PC-3 (cell line): ENCODE results near the gene MBOAT1. TPM values are rescaled to one million over a fixed set of nuclear protein-coding genes. Genes with fewer than 3 reads are reported as not detected.

Experiments
- ATAC-seq: fragments of 200-7000 bp; cut with Tn5 transposase; 2 replicates; pipeline ENCODE4 v1.9.1; 2020; ENCODE audit warnings: mild to moderate bottlenecking, moderate library complexity
- BruUV-seq: library from RNA; stranded (reverse); fragments of 400-500 nt; replicated peaks from 2 replicates; lab custom pipeline; 2021; lab: Mats Ljungman, UMichigan
- CTCF ChIA-PET: fragments of 300-600 bp; sonication (Branson Sonifier 250); formaldehyde crosslinking; loops from one replicate; lab custom pipeline; 2022; ENCODE audit warnings: antibody characterized with exemption; lab: Charles Lee
- POLR2A ChIA-PET: fragments of 300-600 bp; sonication (Branson Sonifier 250); formaldehyde crosslinking; loops from one replicate; lab custom pipeline; 2022; ENCODE audit warnings: antibody characterized with exemption; ENCODE audit not compliant: unreplicated experiment; lab: Charles Lee
- DNase-seq: peaks from one replicate; pipeline ENCODE4 v3.0.0-alpha.2; 2015
- H2AFZ ChIP-seq: fragments of 300-600 bp; sonication (generic); 2 replicates; pipeline ENCODE4 v1.6.0; 2016; ENCODE audit warnings: antibody characterized with exemption, low read length
- H3F3A ChIP-seq: fragments of 300-600 bp; sonication (generic); one replicate; pipeline ENCODE4 v1.6.0; 2017; ENCODE audit warnings: antibody characterized with exemption, low read length, control low read depth, mild to moderate bottlenecking; ENCODE audit not compliant: unreplicated experiment
- H3K27ac ChIP-seq: fragments of 300-600 bp; sonication (generic); 2 replicates; pipeline ENCODE4 v1.5.1; 2016; ENCODE audit warnings: mild to moderate bottlenecking, low read length
- H3K27me3 ChIP-seq: fragments of 300-600 bp; sonication (generic); 2 replicates; pipeline ENCODE4 v1.6.1; 2016; ENCODE audit warnings: low read length, mixed read lengths
- H3K36me3 ChIP-seq: fragments of 300-600 bp; sonication (generic); 2 replicates; pipeline ENCODE4 v1.6.1; 2016; ENCODE audit warnings: low read depth, mixed run types, low read length, mixed read lengths
- H3K4me1 ChIP-seq: fragments of 300-600 bp; sonication (generic); 2 replicates; pipeline ENCODE4 v1.5.1; 2016; ENCODE audit warnings: low read length; ENCODE audit not compliant: insufficient read depth
- H3K4me2 ChIP-seq: fragments of 300-600 bp; sonication (generic); 2 replicates; pipeline ENCODE4 v1.6.0; 2016; ENCODE audit warnings: low read length
- H3K4me3 ChIP-seq: fragments of 300-600 bp; sonication (generic); 2 replicates; pipeline ENCODE4 v1.5.1; 2016; ENCODE audit warnings: mild to moderate bottlenecking, low read length, mixed read lengths
- H3K79me2 ChIP-seq: fragments of 300-600 bp; sonication (generic); 2 replicates; pipeline ENCODE4 v1.6.1; 2017; ENCODE audit warnings: low read length, mixed read lengths
- H3K9ac ChIP-seq: fragments of 300-600 bp; sonication (generic); 2 replicates; pipeline ENCODE4 v1.6.0; 2016; ENCODE audit warnings: mild to moderate bottlenecking, low read length
- H3K9me2 ChIP-seq: fragments of 300-600 bp; sonication (generic); replicated peaks from 2 replicates; pipeline ENCODE4 v1.6.1; 2016; ENCODE audit warnings: mixed run types, low read length, mixed read lengths
- H3K9me3 ChIP-seq: fragments of 300-600 bp; sonication (generic); 2 replicates; pipeline ENCODE4 v1.6.1; 2016; ENCODE audit warnings: low read length, mixed read lengths
- H4K20me1 ChIP-seq: fragments of 300-600 bp; sonication (generic); 2 replicates; pipeline ENCODE4 v1.6.1; 2016; ENCODE audit warnings: low read length, mixed read lengths
- EZH2 ChIP-seq: fragments of 300-600 bp; sonication (generic); IDR thresholded peaks from one replicate; pipeline ENCODE4 v1.6.1; 2017; ENCODE audit warnings: antibody characterized with exemption, mild to moderate bottlenecking, low read length; ENCODE audit not compliant: unreplicated experiment
- EZH2phosphoT487 ChIP-seq: fragments of 300-600 bp; sonication (generic); IDR thresholded peaks from 2 replicates; pipeline ENCODE4 v1.6.1; 2018; ENCODE audit warnings: mild to moderate bottlenecking, antibody characterized with exemption, low read length, borderline replicate concordance
- intact Hi-C: fragments of 100-400 bp; cut with micrococcal nuclease; formaldehyde crosslinking; loops from 2 replicates; pipeline ENCODE4 v1.9.0; 2023
- total RNA-seq: library from RNA; depleted of rRNA; stranded (reverse); fragments of >200 nt; gene quantifications from 2 replicates; pipeline ENCODE4 v1.2.3, GENCODE V29; 2014
- TF ChIP-seq, protein P1 (sequence below): fragments of 300-600 bp; sonication (generic); conservative IDR thresholded peaks from 2 replicates; pipeline ENCODE4 v1.5.1; 2017; ENCODE audit warnings: antibody characterized with exemption, low read depth, mild to moderate bottlenecking, low read length

The MBOAT1 gene
- total RNA-seq, 1 experiment from 2014 or later: 8.4 TPM

DNA sequence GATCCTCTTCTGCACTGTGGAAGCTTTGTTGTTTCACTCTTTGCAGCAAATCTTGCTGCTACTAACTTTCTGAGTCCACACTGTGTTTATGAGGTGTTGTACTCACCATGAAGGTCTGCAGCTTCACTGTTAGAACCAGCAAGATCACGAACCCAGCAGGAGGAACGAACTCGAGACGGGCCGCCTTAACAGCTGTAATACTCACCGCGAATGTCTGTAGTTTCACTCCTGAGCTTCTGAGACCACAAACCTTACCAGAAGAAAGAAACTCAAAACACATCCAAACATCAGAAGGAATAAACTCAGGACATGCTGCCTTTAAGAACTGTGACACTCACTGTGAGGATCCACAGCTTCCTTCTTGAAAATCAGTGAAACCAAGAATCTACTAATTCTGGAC, 48.1 kb upstream of the MBOAT1 start:
- no peaks in the 10 kb centered on the region for H3K9me2 ChIP-seq
- no peaks in the 10 kb centered on the region for H3K4me1 ChIP-seq
- no peaks in the 10 kb centered on the region for H3F3A ChIP-seq
- intact Hi-C loops: no loop called here
- no peak for DNase-seq
- no peak overlapping the region for H3K4me3 ChIP-seq
- no TSS peak for BruUV-seq
- no peaks in the 10 kb centered on the region for H3K27me3 ChIP-seq
- POLR2A ChIA-PET: no interaction called here
- H2AFZ ChIP-seq: no peak overlapping the region
- no peaks in the 10 kb centered on the region for H3K36me3 ChIP-seq
- H4K20me1 ChIP-seq: no peaks in the 10 kb centered on the region
- H3K27ac ChIP-seq: no peak overlapping the region
- no peak overlapping the region for H3K4me2 ChIP-seq
- H3K9ac ChIP-seq: no peak overlapping the region
- ATAC-seq: no peak
- TF ChIP-seq, protein P1, sequence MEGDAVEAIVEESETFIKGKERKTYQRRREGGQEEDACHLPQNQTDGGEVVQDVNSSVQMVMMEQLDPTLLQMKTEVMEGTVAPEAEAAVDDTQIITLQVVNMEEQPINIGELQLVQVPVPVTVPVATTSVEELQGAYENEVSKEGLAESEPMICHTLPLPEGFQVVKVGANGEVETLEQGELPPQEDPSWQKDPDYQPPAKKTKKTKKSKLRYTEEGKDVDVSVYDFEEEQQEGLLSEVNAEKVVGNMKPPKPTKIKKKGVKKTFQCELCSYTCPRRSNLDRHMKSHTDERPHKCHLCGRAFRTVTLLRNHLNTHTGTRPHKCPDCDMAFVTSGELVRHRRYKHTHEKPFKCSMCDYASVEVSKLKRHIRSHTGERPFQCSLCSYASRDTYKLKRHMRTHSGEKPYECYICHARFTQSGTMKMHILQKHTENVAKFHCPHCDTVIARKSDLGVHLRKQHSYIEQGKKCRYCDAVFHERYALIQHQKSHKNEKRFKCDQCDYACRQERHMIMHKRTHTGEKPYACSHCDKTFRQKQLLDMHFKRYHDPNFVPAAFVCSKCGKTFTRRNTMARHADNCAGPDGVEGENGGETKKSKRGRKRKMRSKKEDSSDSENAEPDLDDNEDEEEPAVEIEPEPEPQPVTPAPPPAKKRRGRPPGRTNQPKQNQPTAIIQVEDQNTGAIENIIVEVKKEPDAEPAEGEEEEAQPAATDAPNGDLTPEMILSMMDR: no peak
- no peak for TF ChIP-seq EZH2
- no peak for TF ChIP-seq EZH2phosphoT487
- no peaks in the 10 kb centered on the region for H3K79me2 ChIP-seq
- CTCF ChIA-PET: no interaction called here
- 0 out of 2 replicates have a peak, but pooled peaks cover 5% of the 10 kb centered on the region for H3K9me3 ChIP-seq

DNA sequence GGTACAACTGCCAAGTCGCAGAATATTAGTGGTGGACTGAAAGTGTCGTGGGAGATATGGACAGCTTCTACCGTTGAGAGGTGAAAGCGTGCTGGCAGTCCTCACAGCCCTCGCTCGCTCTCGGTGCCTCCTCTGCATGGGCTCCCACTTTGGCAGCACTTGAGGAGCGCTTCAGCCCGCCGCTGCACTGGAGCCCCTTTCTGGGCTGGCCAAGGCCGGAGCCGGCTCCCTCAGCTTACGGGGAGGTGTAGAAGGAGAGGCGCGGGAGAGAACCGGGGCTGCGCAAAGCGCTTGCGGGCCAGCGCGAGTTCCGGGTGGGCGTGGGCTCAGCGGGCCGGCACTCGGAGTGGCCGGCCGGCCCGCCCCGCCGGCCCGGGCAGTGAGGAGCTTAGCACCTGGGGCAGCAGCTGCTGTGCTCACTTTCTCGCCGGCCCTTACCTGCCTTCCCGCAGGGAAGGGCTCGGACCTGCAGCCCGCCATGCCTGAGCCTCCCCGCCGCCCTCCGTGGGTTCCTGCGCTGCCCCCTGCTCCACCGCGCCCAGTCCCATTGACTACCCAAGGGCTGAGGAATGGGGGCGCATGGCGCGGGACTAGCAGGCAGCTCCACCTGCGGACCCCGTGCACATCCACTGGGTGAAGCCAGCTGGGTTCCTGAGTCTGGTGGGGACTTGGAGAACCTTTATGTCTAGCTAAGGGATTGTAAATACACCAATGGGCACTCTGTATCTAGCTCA, 47.2 kb upstream of the MBOAT1 start:
- no peaks in the 10 kb centered on the region for H3K27me3 ChIP-seq

DNA sequence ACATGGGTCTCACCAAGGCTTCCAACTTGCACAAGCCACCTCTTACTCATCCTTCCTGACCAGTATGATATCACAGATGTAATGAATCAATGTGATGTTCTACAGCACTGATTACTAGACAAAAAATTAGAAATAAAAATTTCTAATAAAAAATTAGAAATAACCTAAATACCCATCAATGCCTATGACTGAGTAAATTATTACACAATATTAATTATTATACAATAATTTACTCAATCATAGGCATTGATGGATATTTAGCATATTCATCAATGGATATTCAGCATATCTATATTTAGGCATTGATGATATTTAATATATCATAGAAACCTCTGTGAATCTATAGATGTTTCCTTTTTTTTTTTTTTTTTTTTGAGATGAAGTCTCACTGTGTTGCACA, 43.2 kb upstream of the MBOAT1 start:
- Histone ChIP-seq H2AFZ (no peak overlapping the region), H4K20me1 (no peaks in the 10 kb centered on the region), H3K4me2 (no peak overlapping the region), H3K27me3 (no peaks in the 10 kb centered on the region), H3K36me3 (no peaks in the 10 kb centered on the region), H3K4me3 (no peak overlapping the region), H3K9me2 (no peaks in the 10 kb centered on the region), H3K4me1 (no peaks in the 10 kb centered on the region), H3K9ac (no peak overlapping the region), H3K9me3 (no peaks in the 10 kb centered on the region), H3K79me2 (no peaks in the 10 kb centered on the region), H3F3A (no peaks in the 10 kb centered on the region), H3K27ac (no peak overlapping the region)
- ChIA-PET POLR2A (no interaction called here), CTCF (no interaction called here)
- TF ChIP-seq EZH2phosphoT487 (no peak), EZH2 (no peak)
- TF ChIP-seq, protein P1: no peak
- DNase-seq (no peak), ATAC-seq (no peak)
- intact Hi-C loops: no loop called here
- no TSS peak for BruUV-seq

More for the DNA sequence above, 47.2 kb upstream of the MBOAT1 start:
- Histone ChIP-seq H2AFZ (no peak overlapping the region), H3K9me3 (0 out of 2 replicates have a peak, but pooled peaks cover 5% of the 10 kb centered on the region), H3K9ac (no peak overlapping the region), H3F3A (no peaks in the 10 kb centered on the region), H3K36me3 (no peaks in the 10 kb centered on the region), H3K4me2 (no peak overlapping the region), H3K79me2 (no peaks in the 10 kb centered on the region), H3K4me1 (no peaks in the 10 kb centered on the region), H3K4me3 (no peak overlapping the region), H4K20me1 (no peaks in the 10 kb centered on the region), H3K9me2 (no peaks in the 10 kb centered on the region), H3K27ac (no peak overlapping the region)
- intact Hi-C loops: no loop called here
- POLR2A ChIA-PET: no interaction called here
- ATAC-seq (no peak), DNase-seq (no peak)
- TF ChIP-seq, protein P1: no peak
- TF ChIP-seq EZH2phosphoT487: no peak
- TF ChIP-seq EZH2: no peak
- BruUV-seq: no TSS peak
- CTCF ChIA-PET: no interaction called here
